OCI-LY7 (cell line): ENCODE results near the gene APOE. TPM values are rescaled to one million over a fixed set of nuclear protein-coding genes. Genes with fewer than 3 reads are reported as not detected.
"Not testable (repeated sequence)": the region's sequence is repeated elsewhere in the genome, so short reads cannot be mapped to it uniquely, and the experiment has no call there.

Experiments used
- BruUV-seq: library from RNA; stranded (reverse); fragments of 400-500 nt; replicated peaks from 2 replicates; lab custom pipeline; 2021; lab: Mats Ljungman, UMichigan
- CTCF ChIA-PET: fragments of 300-600 bp; sonication (Branson Sonifier 250); formaldehyde crosslinking; loops from one replicate; lab custom pipeline; 2022; ENCODE audit warnings: antibody characterized with exemption; ENCODE audit not compliant: unreplicated experiment; lab: Charles Lee
- POLR2A ChIA-PET: fragments of 300-600 bp; sonication (Branson Sonifier 250); formaldehyde crosslinking; loops from one replicate; lab custom pipeline; 2022; ENCODE audit warnings: antibody characterized with exemption; lab: Charles Lee
- DNase-seq: peaks from one replicate; pipeline ENCODE4 v3.0.0-alpha.2; 2015; ENCODE audit warnings: low spot score
- H2AFZ ChIP-seq: fragments of 200-600 bp; sonication (generic), shearing (Covaris generic); 2 replicates; pipeline ENCODE4 v1.6.1; 2014; ENCODE audit warnings: mild to moderate bottlenecking, antibody characterized with exemption, low read length, moderate library complexity
- H3K27ac ChIP-seq: fragments of 200-600 bp; sonication (generic); 2 replicates; pipeline ENCODE4 v1.5.1; 2014; ENCODE audit warnings: mixed run types, low read depth, mild to moderate bottlenecking, moderate library complexity, low read length, inconsistent platforms; ENCODE audit not compliant: poor library complexity, severe bottlenecking
- H3K36me3 ChIP-seq: fragments of 200-600 bp; sonication (generic); 2 replicates; pipeline ENCODE4 v1.6.1; 2014; ENCODE audit warnings: mild to moderate bottlenecking, antibody characterized with exemption, low read length, moderate library complexity, mixed read lengths; ENCODE audit not compliant: insufficient read depth
- H3K4me1 ChIP-seq: fragments of 200-600 bp; sonication (generic); 2 replicates; pipeline ENCODE4 v1.5.1; 2014; ENCODE audit warnings: mild to moderate bottlenecking, low read length; ENCODE audit not compliant: insufficient read depth, poor library complexity, severe bottlenecking
- H3K4me2 ChIP-seq: fragments of 200-600 bp; sonication (generic); 2 replicates; pipeline ENCODE4 v1.6.1; 2014; ENCODE audit warnings: mild to moderate bottlenecking, low read length
- H3K4me3 ChIP-seq: fragments of 200-600 bp; sonication (generic); 2 replicates; pipeline ENCODE4 v1.5.1; 2014; ENCODE audit warnings: mild to moderate bottlenecking, low read depth, low read length; ENCODE audit not compliant: poor library complexity, severe bottlenecking
- H3K79me2 ChIP-seq: fragments of 200-600 bp; sonication (generic); 2 replicates; pipeline ENCODE4 v1.6.1; 2016; ENCODE audit warnings: low read depth, mild to moderate bottlenecking, low read length, moderate library complexity, mixed read lengths; ENCODE audit not compliant: insufficient read depth
- H3K9me2 ChIP-seq: fragments of 200-600 bp; sonication (generic); 2 replicates; pipeline ENCODE4 v1.6.1; 2016; ENCODE audit warnings: mild to moderate bottlenecking, low read length, mixed read lengths; ENCODE audit not compliant: insufficient read depth
- H3K9me3 ChIP-seq: fragments of 200-600 bp; sonication (generic); 2 replicates; pipeline ENCODE4 v1.6.1; 2014; ENCODE audit warnings: mild to moderate bottlenecking, mixed run types, low read length, mixed read lengths
- H4K20me1 ChIP-seq: fragments of 200-600 bp; sonication (generic); 2 replicates; pipeline ENCODE4 v1.6.1; 2014; ENCODE audit warnings: mild to moderate bottlenecking, antibody characterized with exemption, low read length, moderate library complexity, mixed read lengths; ENCODE audit not compliant: insufficient read depth
- EZH2phosphoT487 ChIP-seq: fragments of 200-600 bp; sonication (generic); IDR thresholded peaks from 2 replicates; pipeline ENCODE4 v1.6.1; 2018; ENCODE audit warnings: low read depth, borderline replicate concordance, mild to moderate bottlenecking, mixed run types, antibody characterized with exemption, low read length, moderate library complexity, mixed read lengths
- intact Hi-C: fragments of 100-400 bp; cut with micrococcal nuclease; formaldehyde crosslinking; loops from one replicate; pipeline ENCODE4 v1.10.0; 2022; ENCODE audit not compliant: unreplicated experiment
- total RNA-seq, 2 experiments: library from RNA; depleted of rRNA in 1 of 2; stranded (reverse); fragments of >200 nt in 1 of 2; shearing (Covaris generic) in 1 of 2; gene quantifications; 2 replicates each; pipeline ENCODE4 v1.2.3, GENCODE V29; 2014 to 2022
- TF ChIP-seq, protein P1 (sequence below): fragments of 200-600 bp; sonication (generic); conservative IDR thresholded peaks from 2 replicates; pipeline ENCODE4 v1.5.1; 2014; ENCODE audit warnings: mild to moderate bottlenecking, antibody characterized with exemption, low read length, moderate library complexity, mixed read lengths

Gene APOE
- total RNA-seq, 2 experiments from 2014 or later, result 1.8 to 2.1 TPM

DNA sequence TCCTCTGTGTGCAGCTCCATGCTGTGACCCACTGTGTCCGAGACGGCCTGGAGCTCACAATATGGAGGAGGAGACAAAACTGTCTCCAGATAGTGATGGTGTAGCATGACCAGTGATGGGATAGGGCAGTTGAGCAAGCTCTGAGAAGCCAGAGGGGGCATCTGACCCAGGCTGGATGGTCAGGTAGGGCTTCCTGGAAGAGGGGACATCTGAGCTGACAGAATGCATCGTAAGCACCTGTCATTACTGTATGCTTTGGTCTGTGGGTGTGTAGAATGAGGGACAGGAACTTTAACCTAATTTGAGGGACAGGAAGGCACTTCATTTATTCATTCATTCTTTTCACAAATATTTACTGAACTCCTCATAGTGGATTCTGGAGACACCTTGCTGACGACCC is 21.0 kb upstream of the APOE start:
- Histone ChIP-seq H3K9me3 (no peaks in the 10 kb centered on the region), H3K36me3 (no peaks in the 10 kb centered on the region), H3K9me2 (no peaks in the 10 kb centered on the region), H3K4me3 (no peak overlapping the region), H3K27ac (no peak overlapping the region), H3K4me1 (peaks cover 2% of the 10 kb centered on the region), H3K4me2 (no peak overlapping the region), H2AFZ (no peak overlapping the region), H4K20me1 (no peaks in the 10 kb centered on the region), H3K79me2 (no peaks in the 10 kb centered on the region)
- CTCF ChIA-PET, result no interaction called here
- intact Hi-C loops, result no loop called here
- BruUV-seq, result no TSS peak
- DNase-seq, result no peak
- POLR2A ChIA-PET, result interaction anchor here (0.6 to 1.1 kb wide), 2 partner anchors 20 to 372 kb away, joined by 3 read pairs; no protein-coding TSS in a partner anchor
- no peak for TF ChIP-seq EZH2phosphoT487
- TF ChIP-seq, protein P1, sequence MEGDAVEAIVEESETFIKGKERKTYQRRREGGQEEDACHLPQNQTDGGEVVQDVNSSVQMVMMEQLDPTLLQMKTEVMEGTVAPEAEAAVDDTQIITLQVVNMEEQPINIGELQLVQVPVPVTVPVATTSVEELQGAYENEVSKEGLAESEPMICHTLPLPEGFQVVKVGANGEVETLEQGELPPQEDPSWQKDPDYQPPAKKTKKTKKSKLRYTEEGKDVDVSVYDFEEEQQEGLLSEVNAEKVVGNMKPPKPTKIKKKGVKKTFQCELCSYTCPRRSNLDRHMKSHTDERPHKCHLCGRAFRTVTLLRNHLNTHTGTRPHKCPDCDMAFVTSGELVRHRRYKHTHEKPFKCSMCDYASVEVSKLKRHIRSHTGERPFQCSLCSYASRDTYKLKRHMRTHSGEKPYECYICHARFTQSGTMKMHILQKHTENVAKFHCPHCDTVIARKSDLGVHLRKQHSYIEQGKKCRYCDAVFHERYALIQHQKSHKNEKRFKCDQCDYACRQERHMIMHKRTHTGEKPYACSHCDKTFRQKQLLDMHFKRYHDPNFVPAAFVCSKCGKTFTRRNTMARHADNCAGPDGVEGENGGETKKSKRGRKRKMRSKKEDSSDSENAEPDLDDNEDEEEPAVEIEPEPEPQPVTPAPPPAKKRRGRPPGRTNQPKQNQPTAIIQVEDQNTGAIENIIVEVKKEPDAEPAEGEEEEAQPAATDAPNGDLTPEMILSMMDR, result no peak

DNA sequence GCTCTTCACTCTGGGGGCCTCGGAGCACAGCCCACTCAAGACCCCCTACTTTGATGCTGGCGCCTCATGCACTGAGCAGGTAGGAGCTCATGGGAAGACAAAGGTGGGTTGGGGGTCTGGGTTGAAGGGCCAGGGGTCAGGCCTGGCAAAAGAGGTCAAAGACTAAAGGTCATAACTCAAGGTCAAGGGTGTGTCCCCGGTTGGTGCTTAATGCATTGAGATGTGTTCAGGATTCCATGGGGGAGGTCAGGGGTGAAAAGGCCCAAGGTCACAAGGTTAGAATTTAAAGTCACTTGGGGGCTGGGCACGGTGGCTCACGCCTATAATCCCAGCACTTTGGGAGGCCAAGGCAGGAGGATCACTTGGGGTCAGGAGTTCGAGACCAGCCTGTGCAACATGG is 19.5 kb upstream of the APOE start:
- Histone ChIP-seq H3K4me2 (no peak overlapping the region), H3K79me2 (no peaks in the 10 kb centered on the region), H2AFZ (no peak overlapping the region), H3K4me1 (peaks cover 9% of the 10 kb centered on the region), H3K4me3 (no peak overlapping the region), H3K36me3 (no peaks in the 10 kb centered on the region), H3K9me3 (no peaks in the 10 kb centered on the region), H3K27ac (no peak overlapping the region), H4K20me1 (no peaks in the 10 kb centered on the region), H3K9me2 (no peaks in the 10 kb centered on the region)
- BruUV-seq, result no TSS peak
- intact Hi-C loops, result no loop called here
- POLR2A ChIA-PET, result no interaction called here
- TF ChIP-seq, protein P1, result no peak
- TF ChIP-seq EZH2phosphoT487, result no peak
- no peak for DNase-seq
- CTCF ChIA-PET, result no interaction called here

DNA sequence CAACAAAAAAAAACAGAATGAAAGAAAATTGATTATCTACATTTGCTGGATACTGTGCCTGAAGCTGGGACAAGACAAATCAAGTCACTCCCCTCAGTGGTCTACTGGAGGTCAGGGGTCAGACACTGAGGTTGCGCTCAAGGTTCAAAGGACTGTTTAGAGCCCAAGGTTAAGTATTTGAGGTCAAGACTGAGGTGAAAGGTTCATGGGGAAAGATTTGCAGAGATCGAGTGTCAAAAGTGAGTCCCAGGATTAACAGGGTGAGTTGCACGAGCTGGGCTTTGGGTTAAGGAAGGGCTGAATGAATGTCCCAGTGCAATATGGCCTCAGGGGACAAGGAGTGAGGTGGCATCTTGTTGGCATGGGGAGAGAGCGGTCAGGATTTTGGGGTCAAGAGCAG is 17.9 kb upstream of the APOE start:
- Histone ChIP-seq H3K27ac (no peak overlapping the region), H3K9me3 (no peaks in the 10 kb centered on the region), H3K79me2 (peaks cover 15% of the 10 kb centered on the region), H3K36me3 (peaks cover 11% of the 10 kb centered on the region), H3K9me2 (no peaks in the 10 kb centered on the region), H2AFZ (no peak overlapping the region), H3K4me2 (no peak overlapping the region), H3K4me1 (peaks cover 16% of the 10 kb centered on the region), H4K20me1 (peaks cover 11% of the 10 kb centered on the region), H3K4me3 (no peak overlapping the region)
- CTCF ChIA-PET, result no interaction called here
- TF ChIP-seq, protein P1, result no peak
- TF ChIP-seq EZH2phosphoT487, result no peak
- intact Hi-C loops, result no loop called here
- no TSS peak for BruUV-seq
- no peak for DNase-seq
- POLR2A ChIA-PET, result no interaction called here

DNA sequence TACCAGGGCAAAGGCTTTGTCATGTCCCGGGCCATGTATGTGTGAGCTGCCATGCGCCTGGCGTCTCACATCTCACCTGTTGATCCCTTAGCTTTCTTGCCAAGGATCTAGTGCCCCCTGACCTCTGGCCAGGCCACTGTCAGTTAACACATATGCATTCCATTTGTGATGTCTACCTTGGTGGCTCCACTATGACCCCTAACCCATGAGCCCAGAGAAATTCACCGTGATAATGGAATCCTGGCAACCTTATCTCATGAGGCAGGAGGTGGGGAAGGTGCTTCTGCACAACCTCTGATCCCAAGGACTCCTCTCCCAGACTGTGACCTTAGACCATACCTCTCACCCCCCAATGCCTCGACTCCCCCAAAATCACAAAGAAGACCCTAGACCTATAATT is 17.3 kb upstream of the APOE start:
- BruUV-seq, H3K4me2 ChIP-seq, POLR2A ChIA-PET, H3K27ac ChIP-seq, CTCF ChIA-PET, H3K9me3 ChIP-seq, H3K4me3 ChIP-seq, intact Hi-C loops, DNase-seq, H2AFZ ChIP-seq, H3K9me2 ChIP-seq: not testable (repeated sequence)
- peaks cover 22% of the 10 kb centered on the region for H3K79me2 ChIP-seq
- peaks cover 11% of the 10 kb centered on the region for H4K20me1 ChIP-seq
- peaks cover 18% of the 10 kb centered on the region for H3K4me1 ChIP-seq
- H3K36me3 ChIP-seq, result peaks cover 18% of the 10 kb centered on the region
